Measurements from ENCODE around the gene MROH2A.

- no peak for TF ChIP-seq CTCF (IDR thresholded peaks at IDR 0.05)
- no peak for TF ChIP-seq POLR2A (IDR thresholded peaks at IDR 0.05)
These were observed 66.1 kb downstream of the MROH2A start for GRCh38 chr2:233844064-233844807.
